Left renal pelvis (tissue), 4 donors: ENCODE results near the gene ZAR1L. TPM values are rescaled to one million over a fixed set of nuclear protein-coding genes. Genes with fewer than 3 reads are reported as not detected.

ENCODE experiments used
- DNase-seq, 4 donors: peaks; one replicate each; pipeline ENCODE4 v3.0.0-alpha.2; 2013; ENCODE audit warnings: low read depth in 4 of 4, low spot score in 3 of 4
- polyA plus RNA-seq, 4 donors: library from polyadenylated mRNA; unstranded; fragments of 120-200 nt; gene quantifications; one replicate each; pipeline ENCODE4 v1.2.1, GENCODE V29; 2013; ENCODE audit not compliant: insufficient read length in 4 of 4

ZAR1L gene
- polyA plus RNA-seq, 4 donors = not detected

GRCh38 chr13:32305646-32306045, 9.5 kb downstream of the ZAR1L start:
- no peak for DNase-seq

GRCh38 chr13:32302461-32302860, 12.7 kb downstream of the ZAR1L start:
- DNase-seq = no peak

- DNase-seq = no peak
Observed at GRCh38 chr13:32300920-32301319, 14.2 kb downstream of the ZAR1L start.

- no peak for DNase-seq
Observed at GRCh38 chr13:32300406-32300805, 14.8 kb downstream of the ZAR1L start.

GRCh38 chr13:32299893-32300292, 15.3 kb downstream of the ZAR1L start:
- no peak for DNase-seq

- DNase-seq = no peak
Observed at GRCh38 chr13:32298695-32299094, 16.5 kb downstream of the ZAR1L start.

GRCh38 chr13:32297206-32297605, 18.0 kb downstream of the ZAR1L start:
- no peak for DNase-seq

GRCh38 chr13:32285633-32285965, 29.6 kb downstream of the ZAR1L start:
- DNase-seq = no peak

GRCh38 chr13:32284927-32285632, 30.1 kb downstream of the ZAR1L start:
- DNase-seq = peak; percentile 33 to 70 (median 56)

- DNase-seq = no peak
Observed at GRCh38 chr13:32282096-32282711, 33.0 kb downstream of the ZAR1L start.

- no peak for DNase-seq
Observed at GRCh38 chr13:32281096-32281495, 34.1 kb downstream of the ZAR1L start.

GRCh38 chr13:32278426-32278825, 36.7 kb downstream of the ZAR1L start:
- no peak for DNase-seq

- DNase-seq = no peak
Observed at GRCh38 chr13:32277839-32278238, 37.3 kb downstream of the ZAR1L start.

- no peak for DNase-seq
Observed at GRCh38 chr13:32272021-32272683, 43.0 kb downstream of the ZAR1L start.

- DNase-seq = no peak
Observed at GRCh38 chr13:32267836-32268439, 47.2 kb downstream of the ZAR1L start.

GRCh38 chr13:32266130-32266529, 49.0 kb downstream of the ZAR1L start:
- DNase-seq = no peak

GRCh38 chr13:32265726-32266125, 49.4 kb downstream of the ZAR1L start:
- no peak for DNase-seq

GRCh38 chr13:32264407-32264806, 50.8 kb downstream of the ZAR1L start:
- DNase-seq = no peak

GRCh38 chr13:32262619-32263018, 52.5 kb downstream of the ZAR1L start:
- DNase-seq = no peak

- no peak for DNase-seq
Observed at GRCh38 chr13:32262165-32262564, 53.0 kb downstream of the ZAR1L start.

- peak in 1 of 4 donors; percentile 24 for DNase-seq
Observed at GRCh38 chr13:32261567-32261966, 53.6 kb downstream of the ZAR1L start.

GRCh38 chr13:32259116-32259515, 56.0 kb downstream of the ZAR1L start:
- no peak for DNase-seq
